Activated CD4-positive, alpha-beta T cell treated with anti-CD3 and anti-CD28 coated beads for 36 hours (primary cell): ENCODE data around the gene GADD45G. TPM values are rescaled to one million over a fixed set of nuclear protein-coding genes. Genes with fewer than 3 reads are reported as not detected.

Source experiments
- ATAC-seq: fragments of 200-7000 bp; cut with Tn5 transposase; one replicate; pipeline ENCODE4 v1.10.0; 2021; ENCODE audit warnings: mild to moderate bottlenecking, moderate library complexity
- CTCF ChIA-PET: fragments of 350-600 bp; sonication (Branson Sonifier 250); formaldehyde crosslinking; loops from one replicate; lab custom pipeline; 2021; ENCODE audit warnings: antibody characterized with exemption; lab: Charles Lee
- POLR2A ChIA-PET: fragments of 350-600 bp; sonication (Branson Sonifier 250); formaldehyde crosslinking; loops from one replicate; lab custom pipeline; 2021; ENCODE audit warnings: antibody characterized with exemption, inconsistent platforms; lab: Charles Lee
- DNase-seq: peaks from one replicate; pipeline ENCODE4 v3.0.0-alpha.2; 2020
- H3K27ac Mint-ChIP-seq: one replicate; pipeline ENCODE4 v1.8.0; 2021; ENCODE audit warnings: mixed read lengths
- H3K27me3 Mint-ChIP-seq: one replicate; pipeline ENCODE4 v1.8.0; 2021; ENCODE audit warnings: mixed read lengths
- H3K36me3 Mint-ChIP-seq: one replicate; pipeline ENCODE4 v1.8.0; 2021; ENCODE audit warnings: low read depth, mixed read lengths
- H3K4me1 Mint-ChIP-seq: one replicate; pipeline ENCODE4 v1.8.0; 2021; ENCODE audit warnings: mixed read lengths
- H3K4me3 Mint-ChIP-seq: one replicate; pipeline ENCODE4 v1.8.0; 2021; ENCODE audit warnings: mild to moderate bottlenecking, moderate library complexity, mixed read lengths
- H3K9me3 Mint-ChIP-seq: one replicate; pipeline ENCODE4 v1.8.0; 2021; ENCODE audit warnings: low read depth, mixed read lengths
- intact Hi-C, 2 experiments: fragments of 100-400 bp; cut with DNase I in 1 of 2; cut with micrococcal nuclease in 1 of 2; formaldehyde crosslinking; loops; one replicate each; pipeline versions ENCODE4 v1.14.2 to v1.15.1; 2022 to 2024; cut with DNase I, micrococcal nuclease
- total RNA-seq, 2 experiments: library from RNA; stranded (reverse); gene quantifications; one replicate each; pipeline ENCODE4 v1.2.3, GENCODE V29; 2021

Gene GADD45G
- total RNA-seq, 2 experiments from 2014 or later, result 1.2 to 1.6 TPM

DNA sequence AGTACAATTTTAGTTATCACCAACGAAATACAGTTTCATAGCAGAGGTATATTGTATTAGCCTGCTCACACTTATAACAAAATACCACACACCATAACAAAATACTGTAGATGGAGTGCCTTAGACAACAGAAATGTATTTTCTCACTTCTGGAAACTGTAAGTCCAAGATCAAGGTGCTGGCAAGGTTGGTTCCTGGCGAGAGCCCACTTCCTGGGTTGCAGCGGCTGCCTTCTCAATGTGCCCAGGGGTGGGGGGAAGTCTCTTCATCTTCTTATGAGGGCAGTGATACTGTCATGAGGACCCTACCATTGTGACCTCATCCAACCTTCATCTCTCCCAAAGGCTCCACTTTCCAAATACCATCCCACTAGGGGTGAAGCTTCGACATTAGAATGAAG, 30.5 kb upstream of the GADD45G start:
- Mint-ChIP-seq H3K36me3 (no peaks in the 10 kb centered on the region), H3K27me3 (peaks cover 16% of the 10 kb centered on the region), H3K27ac (no peak overlapping the region), H3K4me1 (peaks cover 2% of the 10 kb centered on the region), H3K4me3 (no peak overlapping the region), H3K9me3 (no peaks in the 10 kb centered on the region)
- ATAC-seq (no peak), DNase-seq (no peak)
- ChIA-PET POLR2A (no interaction called here), CTCF (interaction anchor here (1.3 kb wide), 1 partner anchor 18 kb away, joined by 6 read pairs; no protein-coding TSS in a partner anchor)
- intact Hi-C loops, result no loop called here

DNA sequence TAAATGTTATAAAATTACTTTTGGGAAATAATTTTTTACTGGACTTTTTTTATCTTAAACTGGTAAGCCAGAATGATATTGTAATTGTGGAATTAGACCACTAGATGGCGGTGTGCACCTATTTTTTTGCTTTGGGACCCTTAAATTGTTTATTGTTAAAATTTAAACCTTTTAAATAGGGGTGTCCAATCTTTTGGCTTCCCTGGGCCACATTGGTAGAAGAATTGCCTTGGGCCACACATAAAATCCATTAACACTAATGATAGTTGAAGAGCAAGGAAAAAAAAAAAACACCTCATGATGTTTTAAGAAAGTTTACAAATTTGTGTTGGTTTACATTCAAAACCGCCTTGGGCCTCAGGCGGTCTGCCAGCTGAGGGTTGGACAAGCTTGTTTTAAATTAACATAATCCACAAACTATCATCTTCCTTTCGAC, 28.4 kb upstream of the GADD45G start:
- peaks cover 10% of the 10 kb centered on the region for H3K4me1 Mint-ChIP-seq
- no peaks in the 10 kb centered on the region for H3K36me3 Mint-ChIP-seq
- DNase-seq (no peak), ATAC-seq (no peak)
- CTCF ChIA-PET, result interaction anchor here (1.0 to 2.6 kb wide), 11 partner anchors 10 to 536 kb away, joined by 3 to 17 read pairs (median 4); no protein-coding TSS in a partner anchor
- intact Hi-C loops, result loop anchor here in 1 of 2 experiments (2.0 kb wide), 1 partner anchor 1294 kb away; no protein-coding TSS in a partner anchor
- no peaks in the 10 kb centered on the region for H3K9me3 Mint-ChIP-seq
- H3K27ac Mint-ChIP-seq, result no peak overlapping the region
- no peak overlapping the region for H3K4me3 Mint-ChIP-seq
- POLR2A ChIA-PET, result interaction anchor here (0.6 kb wide), 1 partner anchor 167 kb away, joined by 3 read pairs; no protein-coding TSS in a partner anchor
- peaks cover 27% of the 10 kb centered on the region for H3K27me3 Mint-ChIP-seq

DNA sequence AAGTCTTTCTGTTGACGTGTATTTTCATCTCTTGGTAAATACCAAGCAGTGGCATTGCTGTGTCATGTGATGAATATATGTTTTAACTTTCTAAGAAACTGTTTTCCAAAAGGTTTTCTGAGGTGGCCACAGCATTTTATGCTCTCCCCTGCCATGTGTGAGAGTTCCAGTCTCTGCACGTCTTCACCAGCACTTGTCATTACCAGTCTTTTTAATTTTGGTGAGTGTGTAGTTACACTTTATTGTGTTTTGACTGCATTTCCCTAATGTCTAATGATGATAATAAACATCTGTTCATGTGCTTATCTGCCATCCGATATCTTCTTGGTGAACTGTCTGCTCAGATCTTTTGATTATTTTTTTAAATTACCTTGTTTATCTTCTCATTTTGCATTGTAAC, 27.4 kb upstream of the GADD45G start:
- no peak for DNase-seq
- peaks cover 10% of the 10 kb centered on the region for H3K4me1 Mint-ChIP-seq
- intact Hi-C loops, result loop anchor here in 1 of 2 experiments (2.0 kb wide), 1 partner anchor 1293 kb away; no protein-coding TSS in a partner anchor
- ChIA-PET CTCF (interaction anchor here (0.6 to 2.6 kb wide), 6 partner anchors 9 to 255 kb away, joined by 3 to 8 read pairs (median 4); no protein-coding TSS in a partner anchor), POLR2A (interaction anchor here (0.6 kb wide), 1 partner anchor 168 kb away, joined by 3 read pairs; no protein-coding TSS in a partner anchor)
- ATAC-seq, result no peak
- H3K9me3 Mint-ChIP-seq, result no peaks in the 10 kb centered on the region
- no peaks in the 10 kb centered on the region for H3K36me3 Mint-ChIP-seq
- H3K27ac Mint-ChIP-seq, result no peak overlapping the region
- peaks cover 25% of the 10 kb centered on the region for H3K27me3 Mint-ChIP-seq
- H3K4me3 Mint-ChIP-seq, result no peak overlapping the region

DNA sequence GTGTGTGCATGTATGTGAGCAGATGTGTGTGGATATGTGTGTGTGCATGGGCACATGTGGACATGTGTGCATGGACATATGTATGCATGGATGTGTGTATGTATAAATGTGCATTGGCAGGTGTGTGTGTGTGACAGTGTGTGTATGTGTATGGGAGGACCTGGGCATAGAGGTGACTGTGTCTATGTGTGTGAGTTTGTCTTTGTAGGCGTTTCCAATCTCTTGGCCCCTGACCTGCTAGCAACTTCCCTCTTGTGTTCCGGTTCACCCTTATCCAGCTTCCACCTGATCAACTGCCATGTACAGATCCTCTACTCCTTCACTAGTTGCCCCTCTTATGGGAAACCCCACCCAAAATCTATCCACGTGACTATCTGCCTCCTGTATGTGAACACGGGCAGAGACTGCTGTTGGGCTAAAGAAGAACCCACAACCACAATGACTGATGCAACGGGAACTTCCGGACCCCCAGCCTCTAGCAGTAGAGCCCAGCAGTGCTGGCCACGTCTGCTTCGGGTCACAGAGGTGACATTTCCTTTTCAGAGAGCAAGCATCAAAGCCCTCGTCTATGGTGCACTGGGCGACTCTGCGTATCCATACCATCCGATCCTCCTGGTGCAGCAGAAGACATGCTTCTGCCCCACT, 24.9 kb upstream of the GADD45G start:
- H3K4me3 Mint-ChIP-seq, result no peak overlapping the region
- intact Hi-C loops, result no loop called here

DNA sequence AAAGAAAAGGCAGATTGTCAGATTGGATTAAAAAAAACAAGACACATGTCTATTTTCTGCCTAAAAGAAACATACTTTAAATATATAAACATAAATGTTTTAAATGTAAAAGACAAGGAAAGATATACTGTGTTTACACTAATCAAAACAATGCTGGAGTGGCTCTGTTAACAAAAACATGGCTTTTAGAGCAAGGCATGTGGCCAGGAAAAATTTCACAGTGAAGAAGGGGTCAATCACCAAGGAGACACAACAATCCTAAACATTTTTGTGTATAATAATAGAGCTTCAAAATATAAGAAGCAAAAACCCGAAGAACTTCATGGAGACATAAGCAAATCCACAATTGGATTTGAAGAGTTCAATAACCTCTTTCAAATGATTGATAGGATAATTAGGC, 18.5 kb upstream of the GADD45G start:
- peaks cover 21% of the 10 kb centered on the region for H3K27me3 Mint-ChIP-seq
- H3K4me1 Mint-ChIP-seq, result no peaks in the 10 kb centered on the region
- H3K36me3 Mint-ChIP-seq, result peaks cover 2% of the 10 kb centered on the region
- H3K4me3 Mint-ChIP-seq, result no peak overlapping the region
- DNase-seq, result no peak
- POLR2A ChIA-PET, result interaction anchor here (0.7 kb wide), 1 partner anchor 196 kb away, joined by 5 read pairs; no protein-coding TSS in a partner anchor
- intact Hi-C loops, result no loop called here
- H3K9me3 Mint-ChIP-seq, result peaks cover 6% of the 10 kb centered on the region
- ATAC-seq, result no peak
- H3K27ac Mint-ChIP-seq, result no peak overlapping the region
- CTCF ChIA-PET, result interaction anchor here (1.9 to 2.3 kb wide), 2 partner anchors 10 to 12 kb away, joined by 8 to 11 read pairs; no protein-coding TSS in a partner anchor

More for the DNA sequence above, 24.9 kb upstream of the GADD45G start:
- H3K9me3 Mint-ChIP-seq, result peaks cover 6% of the 10 kb centered on the region
- H3K27me3 Mint-ChIP-seq, result peaks cover 38% of the 10 kb centered on the region
- H3K27ac Mint-ChIP-seq, result no peak overlapping the region
- DNase-seq, result no peak
- peak; percentile 49 for ATAC-seq
- H3K4me1 Mint-ChIP-seq, result peaks cover 10% of the 10 kb centered on the region
- CTCF ChIA-PET, result interaction anchor here (1.3 kb wide), 1 partner anchor 13 kb away, joined by 4 read pairs; no protein-coding TSS in a partner anchor
- POLR2A ChIA-PET, result no interaction called here
- H3K36me3 Mint-ChIP-seq, result peaks cover 2% of the 10 kb centered on the region

DNA sequence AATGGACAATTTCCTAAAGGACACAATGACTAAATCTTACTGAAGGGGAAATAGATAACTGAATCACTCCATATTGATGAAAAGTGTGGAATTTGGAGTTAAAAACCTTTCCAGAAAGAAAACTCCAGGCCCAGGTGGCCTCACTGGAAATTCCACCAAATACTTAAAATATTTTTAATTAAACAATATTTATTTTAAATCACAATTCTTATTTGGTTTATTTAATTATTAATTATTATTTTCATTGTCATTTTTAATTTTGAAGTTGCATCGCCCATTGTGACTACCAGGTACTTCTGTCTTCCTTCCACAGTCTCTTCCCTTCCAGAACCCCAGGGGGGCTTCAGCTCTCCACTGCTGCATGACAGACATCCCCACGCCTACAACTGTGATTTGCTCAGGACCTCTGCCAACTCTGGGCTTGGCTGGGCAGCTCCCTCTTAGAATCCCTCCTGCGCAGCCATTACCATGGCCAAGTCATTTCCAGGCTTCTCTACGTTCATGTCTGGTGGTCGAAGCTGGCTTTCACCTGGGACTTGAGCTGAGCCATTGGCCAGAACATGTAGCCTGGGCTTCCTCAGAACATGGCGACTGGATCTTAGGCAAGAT, 16.4 kb upstream of the GADD45G start:
- Mint-ChIP-seq H3K36me3 (peaks cover 2% of the 10 kb centered on the region), H3K27me3 (peaks cover 18% of the 10 kb centered on the region), H3K27ac (no peak overlapping the region), H3K4me1 (no peaks in the 10 kb centered on the region), H3K9me3 (peaks cover 6% of the 10 kb centered on the region), H3K4me3 (no peak overlapping the region)
- POLR2A ChIA-PET, result no interaction called here
- no peak for ATAC-seq
- no peak for DNase-seq
- CTCF ChIA-PET, result no interaction called here
- intact Hi-C loops, result no loop called here

DNA sequence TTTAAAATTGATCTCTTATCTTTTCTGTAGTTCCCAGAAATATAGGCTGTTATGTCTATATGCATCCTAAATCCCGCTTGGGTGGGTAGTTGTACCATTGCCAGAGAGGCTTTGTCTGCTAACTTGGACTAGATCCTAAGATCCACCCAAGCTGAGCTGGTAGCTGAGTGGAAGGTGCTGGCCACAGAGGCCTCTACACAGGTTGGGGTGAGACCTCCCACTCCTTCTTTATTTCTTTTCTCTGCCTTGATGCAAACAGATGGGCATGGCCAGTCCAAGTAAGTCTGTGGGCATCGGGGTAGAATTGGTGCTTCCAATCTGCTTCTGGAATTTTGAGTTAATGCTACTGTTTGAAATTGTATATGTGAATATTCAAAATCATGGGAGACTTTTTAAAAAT, 14.4 kb upstream of the GADD45G start:
- no peak overlapping the region for H3K27ac Mint-ChIP-seq
- no peaks in the 10 kb centered on the region for H3K4me1 Mint-ChIP-seq
- peaks cover 13% of the 10 kb centered on the region for H3K27me3 Mint-ChIP-seq
- ChIA-PET POLR2A (no interaction called here), CTCF (no interaction called here)
- intact Hi-C loops, result no loop called here
- H3K4me3 Mint-ChIP-seq, result no peak overlapping the region
- ATAC-seq, result no peak
- no peaks in the 10 kb centered on the region for H3K9me3 Mint-ChIP-seq
- H3K36me3 Mint-ChIP-seq, result no peaks in the 10 kb centered on the region
- DNase-seq, result no peak

DNA sequence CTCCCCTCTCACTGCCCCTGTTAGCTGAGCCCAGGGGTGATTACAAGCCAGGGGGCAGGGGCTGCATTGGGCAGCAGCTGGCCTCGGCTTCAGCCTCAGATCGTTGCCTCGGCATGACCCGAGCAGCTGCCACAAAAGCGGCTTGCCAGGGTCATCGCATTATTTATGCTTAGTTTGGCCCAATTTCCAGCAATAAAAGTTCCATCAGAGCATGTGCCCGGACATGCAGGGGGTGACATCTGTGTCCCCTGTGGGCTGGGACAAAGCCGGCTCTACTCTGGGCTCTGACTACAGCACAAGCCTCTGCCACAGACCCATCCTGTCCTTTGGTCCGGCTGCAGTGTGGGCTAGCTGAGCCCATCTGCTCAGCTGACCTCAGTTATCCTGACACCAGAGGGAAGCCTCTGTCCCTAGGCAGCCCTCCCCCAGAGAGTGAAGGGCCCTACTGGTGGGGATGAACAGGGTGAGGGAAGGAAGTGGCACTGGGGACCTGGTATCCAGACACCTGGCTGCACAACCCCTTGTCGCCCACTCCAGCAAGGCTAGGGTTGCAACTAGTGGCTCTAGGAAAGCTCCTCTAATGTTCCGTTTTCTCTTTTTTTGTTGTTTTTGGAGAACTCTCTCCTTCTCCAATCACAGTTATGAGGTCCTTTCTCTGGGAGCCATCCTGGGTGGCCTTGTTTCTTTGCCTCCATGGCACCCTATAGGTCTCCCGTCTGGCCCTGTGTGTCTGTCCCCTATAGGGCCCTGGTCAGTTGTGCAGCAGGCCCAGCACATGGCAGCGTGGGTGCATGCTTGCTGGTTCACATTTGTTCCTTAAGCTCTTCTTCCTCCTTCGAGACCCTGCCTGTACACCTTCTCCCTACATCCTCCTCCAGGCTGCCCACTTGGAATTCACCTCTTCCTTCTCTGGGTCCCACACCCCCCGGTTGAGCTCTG, 13.3 kb upstream of the GADD45G start:
- peaks cover 9% of the 10 kb centered on the region for H3K27me3 Mint-ChIP-seq
- ChIA-PET CTCF (interaction anchor here (0.7 to 3.7 kb wide), 6 partner anchors 11 to 509 kb away, joined by 3 to 32 read pairs (median 4); partner anchors contain the start of gene GADD45G), POLR2A (no interaction called here)
- DNase-seq, result no peak
- no peak overlapping the region for H3K4me3 Mint-ChIP-seq
- intact Hi-C loops, result no loop called here
- H3K4me1 Mint-ChIP-seq, result no peaks in the 10 kb centered on the region
- ATAC-seq, result no peak
- H3K36me3 Mint-ChIP-seq, result no peaks in the 10 kb centered on the region
- no peak overlapping the region for H3K27ac Mint-ChIP-seq
- H3K9me3 Mint-ChIP-seq, result no peaks in the 10 kb centered on the region

DNA sequence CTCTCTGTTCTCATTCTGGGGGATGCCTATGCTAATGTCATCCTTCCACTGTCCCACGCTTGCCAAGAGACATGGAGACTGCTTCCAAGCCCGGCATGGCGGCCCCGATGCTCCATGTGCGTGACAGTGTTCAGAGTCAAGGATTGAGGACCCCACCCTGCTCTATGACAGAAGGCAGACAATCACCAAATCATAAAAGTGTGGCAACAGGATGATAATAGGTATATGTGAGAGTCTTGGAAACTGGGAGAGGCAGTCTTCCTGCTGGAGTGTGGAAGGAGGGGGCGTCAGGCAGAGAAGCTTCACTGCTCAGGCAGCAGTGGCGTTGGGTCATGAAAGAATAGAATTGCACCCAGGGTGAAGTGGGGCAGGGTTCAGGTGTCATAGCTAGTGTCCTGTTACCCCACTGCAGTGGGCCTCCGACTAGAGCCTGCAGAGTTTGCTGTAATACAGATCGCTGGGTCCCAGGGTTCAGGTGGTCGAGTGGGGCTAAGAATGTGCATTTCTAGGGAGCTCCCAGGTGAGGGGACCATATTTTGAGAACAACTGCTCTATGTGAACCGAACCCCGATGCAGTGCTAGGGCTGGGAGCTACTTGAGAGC, 12.5 kb upstream of the GADD45G start:
- Mint-ChIP-seq H3K9me3 (no peaks in the 10 kb centered on the region), H3K4me3 (no peak overlapping the region), H3K4me1 (no peaks in the 10 kb centered on the region), H3K27me3 (peaks cover 9% of the 10 kb centered on the region), H3K27ac (no peak overlapping the region), H3K36me3 (no peaks in the 10 kb centered on the region)
- DNase-seq (no peak), ATAC-seq (no peak)
- ChIA-PET POLR2A (no interaction called here), CTCF (interaction anchor here (0.7 to 3.7 kb wide), 10 partner anchors 11 to 763 kb away, joined by 3 to 32 read pairs (median 4); partner anchors contain the start of gene GADD45G)
- intact Hi-C loops, result no loop called here

DNA sequence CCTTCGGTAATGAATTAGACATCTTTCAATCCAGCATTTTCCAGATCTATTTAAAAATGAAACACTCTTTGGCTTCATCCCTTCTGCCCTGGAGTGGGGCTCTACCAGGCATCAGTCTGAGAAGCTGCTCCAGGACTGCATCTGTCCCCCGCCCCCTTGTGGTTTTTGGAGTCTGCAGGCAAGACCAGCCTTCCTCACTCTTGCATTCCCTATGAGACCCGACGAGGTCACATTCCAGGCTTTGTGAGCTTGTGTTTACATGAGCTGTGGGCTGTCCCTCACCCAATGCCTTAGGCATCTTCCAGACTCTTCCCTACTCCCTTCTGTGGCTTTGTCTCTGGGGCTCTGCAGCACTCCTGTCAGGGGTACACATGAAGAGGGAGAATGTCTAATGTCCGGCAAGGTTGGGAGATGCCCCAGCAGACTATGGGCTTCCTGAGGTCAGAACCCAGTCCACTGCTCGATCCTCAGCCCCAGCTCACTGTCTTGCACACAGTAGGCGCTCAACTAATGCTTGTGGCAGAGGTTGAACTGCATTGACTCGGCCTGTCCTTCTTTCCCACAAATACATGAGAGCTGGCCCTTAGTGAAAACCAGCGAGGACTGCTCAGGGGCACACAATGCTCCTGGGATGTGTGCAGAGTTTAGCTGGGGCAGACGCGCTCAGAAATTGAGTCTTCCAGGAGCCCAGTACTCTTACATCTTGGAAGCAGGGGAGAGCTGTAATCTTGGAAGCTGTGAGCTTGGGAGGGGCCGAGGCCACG, 11.7 kb upstream of the GADD45G start:
- ChIA-PET CTCF (interaction anchor here (0.6 to 3.7 kb wide), 29 partner anchors 9 to 764 kb away, joined by 3 to 32 read pairs (median 4); partner anchors contain the start of gene GADD45G), POLR2A (no interaction called here)
- no peak for ATAC-seq
- no peak for DNase-seq
- H3K4me3 Mint-ChIP-seq, result no peak overlapping the region
- peaks cover 9% of the 10 kb centered on the region for H3K27me3 Mint-ChIP-seq
- H3K36me3 Mint-ChIP-seq, result no peaks in the 10 kb centered on the region
- no peak overlapping the region for H3K27ac Mint-ChIP-seq
- no peaks in the 10 kb centered on the region for H3K4me1 Mint-ChIP-seq
- intact Hi-C loops, result loop anchor here in 1 of 2 experiments (1.0 kb wide), 1 partner anchor 509 kb away; no protein-coding TSS in a partner anchor
- H3K9me3 Mint-ChIP-seq, result no peaks in the 10 kb centered on the region
